Endothelial cell of umbilical vein (primary cell): ENCODE measurements around the gene CTRB2.

Source experiments
- CTCF ChIP-seq, 2 donors: IDR thresholded peaks; 1 replicate in 1 of 2; 2 replicates in 1 of 2; pipeline ENCODE4 v1.5.1; 2011; ENCODE audit warnings: low read length in 2 of 2, mild to moderate bottlenecking in 2 of 2, moderate library complexity in 2 of 2, control low read depth in 1 of 2, inconsistent platforms in 1 of 2, low read depth in 1 of 2; ENCODE audit not compliant: insufficient read depth in 1 of 2; ENCODE audit errors: extremely low read depth in 1 of 2
- EZH2 ChIP-seq: IDR thresholded peaks from 2 replicates; pipeline ENCODE4 v1.6.1; 2012; ENCODE audit warnings: borderline replicate concordance, low read depth, mild to moderate bottlenecking, moderate library complexity, low read length, inconsistent platforms; ENCODE audit not compliant: severe bottlenecking
- JUN ChIP-seq: IDR thresholded peaks from 2 replicates; pipeline ENCODE4 v1.6.1; 2011; ENCODE audit warnings: borderline replicate concordance, low read depth; ENCODE audit not compliant: insufficient read length, insufficient read depth
- POLR2AphosphoS5 ChIP-seq: IDR thresholded peaks from 2 replicates; pipeline ENCODE4 v1.6.1; 2012; ENCODE audit warnings: low read depth, mild to moderate bottlenecking, control low read depth, low read length, moderate library complexity; ENCODE audit not compliant: insufficient read depth

GRCh38 chr16:75241955-75242354 is 35.0 kb upstream of the CTRB2 start:
- TF ChIP-seq CTCF (IDR thresholded peaks at IDR 0.05; ENCODE audit: extremely low read depth in 1 of 2, insufficient read depth in 1 of 2, low read depth in 1 of 2, low read length in 2 of 2) (no peak), EZH2 (no peak), POLR2AphosphoS5 (no peak), JUN (no peak)
